SK-MEL-5 (cell line): ENCODE data around the gene TNS1. TPM values are rescaled to one million over a fixed set of nuclear protein-coding genes. Genes with fewer than 3 reads are reported as not detected.

ENCODE experiments used
- DNase-seq: peaks from one replicate; pipeline ENCODE4 v3.0.0-alpha.2; 2016; ENCODE audit warnings: low read depth, low spot score
- in situ Hi-C: cut with HindIII; loops from 2 replicates; pipeline ENCODE4 v1.10.0; 2016; ENCODE audit warnings: low sequenced_read_pairs, high pct_unique_total_duplicates, low pct_unique_long_range_greater_than_20kb
- total RNA-seq: library from RNA; depleted of rRNA; stranded (reverse); fragments of >200 nt; shearing (Covaris generic); gene quantifications from 2 replicates; pipeline ENCODE4 v1.2.3, GENCODE V29; 2014

TNS1 gene
- total RNA-seq, 1 experiment from 2014 or later: 2.2 TPM

- in situ Hi-C loops: no loop called here
- no peak for DNase-seq
Observed at GRCh38 chr2:217851191-217852020, 151.4 kb downstream of the TNS1 start.

- DNase-seq: no peak
- in situ Hi-C loops: no loop called here
Observed at GRCh38 chr2:217849154-217849975, 153.4 kb downstream of the TNS1 start.

GRCh38 chr2:217848351-217848957 lies 154.3 kb downstream of the TNS1 start:
- in situ Hi-C loops: no loop called here
- DNase-seq: no peak

- in situ Hi-C loops: no loop called here
- DNase-seq: no peak
Observed at GRCh38 chr2:217847552-217848350, 155.0 kb downstream of the TNS1 start.

- in situ Hi-C loops: no loop called here
- DNase-seq: no peak
Observed at GRCh38 chr2:217847115-217847514, 155.7 kb downstream of the TNS1 start.

GRCh38 chr2:217846321-217846743 lies 156.5 kb downstream of the TNS1 start:
- no peak for DNase-seq

GRCh38 chr2:217845301-217845700 lies 157.5 kb downstream of the TNS1 start:
- DNase-seq: no peak
- in situ Hi-C loops: no loop called here

More at GRCh38 chr2:217846321-217846743, 156.5 kb downstream of the TNS1 start:
- in situ Hi-C loops: no loop called here

- in situ Hi-C loops: no loop called here
- DNase-seq: no peak
Observed at GRCh38 chr2:217844696-217845095, 158.1 kb downstream of the TNS1 start.

GRCh38 chr2:217843324-217843723 lies 159.5 kb downstream of the TNS1 start:
- in situ Hi-C loops: no loop called here
- no peak for DNase-seq

GRCh38 chr2:217842017-217842416 lies 160.8 kb downstream of the TNS1 start:
- DNase-seq: no peak
- in situ Hi-C loops: no loop called here

GRCh38 chr2:217840522-217840921 lies 162.3 kb downstream of the TNS1 start:
- in situ Hi-C loops: no loop called here
- DNase-seq: no peak

GRCh38 chr2:217839750-217840107 lies 163.1 kb downstream of the TNS1 start:
- no peak for DNase-seq
- in situ Hi-C loops: no loop called here

- in situ Hi-C loops: no loop called here
- DNase-seq: no peak
Observed at GRCh38 chr2:217839073-217839749, 163.6 kb downstream of the TNS1 start.

GRCh38 chr2:217838409-217838831 lies 164.4 kb downstream of the TNS1 start:
- in situ Hi-C loops: no loop called here
- DNase-seq: no peak

- no peak for DNase-seq
Observed at GRCh38 chr2:217837530-217837929, 165.3 kb downstream of the TNS1 start.

GRCh38 chr2:217836901-217837491 lies 165.8 kb downstream of the TNS1 start:
- in situ Hi-C loops: no loop called here
- peak; percentile 44 for DNase-seq

More at GRCh38 chr2:217837530-217837929, 165.3 kb downstream of the TNS1 start:
- in situ Hi-C loops: no loop called here
